Epithelial cell of proximal tubule (primary cell): ENCODE data around the gene SPOCK1. TPM values are rescaled to one million over a fixed set of nuclear protein-coding genes. Genes with fewer than 3 reads are reported as not detected.

Experiments used
- DNase-seq: peaks from one replicate; pipeline ENCODE4 v3.0.0-alpha.2; 2011; ENCODE audit warnings: low read depth
- H3K4me3 ChIP-seq: 2 replicates; pipeline ENCODE4 v1.5.1; 2011; ENCODE audit warnings: low read depth, mild to moderate bottlenecking, low read length
- total RNA-seq: library from RNA; depleted of rRNA; stranded (reverse); fragments of >200 nt; gene quantifications from 2 replicates; pipeline ENCODE4 v1.2.3, GENCODE V29; 2015
- TF ChIP-seq, protein P1 (sequence below): conservative IDR thresholded peaks from 2 replicates; pipeline ENCODE4 v1.5.1; 2012; ENCODE audit warnings: low read depth, mild to moderate bottlenecking, low read length

SPOCK1 gene
- total RNA-seq, 1 donor from 2014 or later = 31.4 TPM

DNA sequence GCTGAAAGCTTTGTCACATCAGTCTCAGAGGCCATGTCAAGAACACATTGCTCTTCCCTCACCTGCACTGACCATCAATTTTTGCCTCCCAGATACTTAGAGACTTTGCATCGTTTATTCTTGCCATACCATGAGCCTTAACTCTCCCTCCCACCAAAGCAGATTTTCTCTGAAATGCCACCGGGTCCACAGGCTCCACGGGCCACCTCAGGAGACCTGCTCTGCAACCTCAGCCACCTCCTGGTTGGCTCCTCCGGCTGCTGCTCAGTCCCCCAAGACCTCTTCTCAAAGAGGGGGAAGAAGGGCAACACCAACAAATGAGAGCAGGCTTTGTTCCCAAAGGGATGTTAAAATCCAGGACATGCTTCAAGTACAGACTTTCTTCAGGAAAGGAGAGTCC is 400.5 kb downstream of the SPOCK1 start:
- DNase-seq = no peak

DNA sequence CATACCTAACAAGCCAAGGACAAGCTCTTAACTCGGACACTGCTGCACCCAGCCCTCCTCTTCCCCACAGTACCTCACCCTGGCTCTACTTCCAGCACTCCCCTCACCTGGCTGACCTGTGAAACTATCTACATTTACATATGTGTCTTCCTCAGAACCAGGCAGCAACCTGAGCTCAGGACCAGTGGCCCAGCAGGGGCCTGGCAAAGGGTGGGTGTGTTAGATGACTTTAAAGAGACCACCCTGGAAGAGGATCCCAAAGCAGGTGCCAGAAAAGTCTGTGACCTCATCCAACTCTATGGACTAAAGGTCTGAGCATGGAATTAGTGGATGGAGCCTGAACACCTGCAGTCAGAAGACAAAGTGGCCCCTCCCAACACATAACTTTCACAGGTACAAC is 400.9 kb downstream of the SPOCK1 start:
- TF ChIP-seq, protein P1, sequence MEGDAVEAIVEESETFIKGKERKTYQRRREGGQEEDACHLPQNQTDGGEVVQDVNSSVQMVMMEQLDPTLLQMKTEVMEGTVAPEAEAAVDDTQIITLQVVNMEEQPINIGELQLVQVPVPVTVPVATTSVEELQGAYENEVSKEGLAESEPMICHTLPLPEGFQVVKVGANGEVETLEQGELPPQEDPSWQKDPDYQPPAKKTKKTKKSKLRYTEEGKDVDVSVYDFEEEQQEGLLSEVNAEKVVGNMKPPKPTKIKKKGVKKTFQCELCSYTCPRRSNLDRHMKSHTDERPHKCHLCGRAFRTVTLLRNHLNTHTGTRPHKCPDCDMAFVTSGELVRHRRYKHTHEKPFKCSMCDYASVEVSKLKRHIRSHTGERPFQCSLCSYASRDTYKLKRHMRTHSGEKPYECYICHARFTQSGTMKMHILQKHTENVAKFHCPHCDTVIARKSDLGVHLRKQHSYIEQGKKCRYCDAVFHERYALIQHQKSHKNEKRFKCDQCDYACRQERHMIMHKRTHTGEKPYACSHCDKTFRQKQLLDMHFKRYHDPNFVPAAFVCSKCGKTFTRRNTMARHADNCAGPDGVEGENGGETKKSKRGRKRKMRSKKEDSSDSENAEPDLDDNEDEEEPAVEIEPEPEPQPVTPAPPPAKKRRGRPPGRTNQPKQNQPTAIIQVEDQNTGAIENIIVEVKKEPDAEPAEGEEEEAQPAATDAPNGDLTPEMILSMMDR = no peak
- H3K4me3 ChIP-seq = no peak overlapping the region
- no peak for DNase-seq

More for the DNA sequence above, 400.5 kb downstream of the SPOCK1 start:
- H3K4me3 ChIP-seq = no peak overlapping the region
- TF ChIP-seq, protein P1 = no peak

DNA sequence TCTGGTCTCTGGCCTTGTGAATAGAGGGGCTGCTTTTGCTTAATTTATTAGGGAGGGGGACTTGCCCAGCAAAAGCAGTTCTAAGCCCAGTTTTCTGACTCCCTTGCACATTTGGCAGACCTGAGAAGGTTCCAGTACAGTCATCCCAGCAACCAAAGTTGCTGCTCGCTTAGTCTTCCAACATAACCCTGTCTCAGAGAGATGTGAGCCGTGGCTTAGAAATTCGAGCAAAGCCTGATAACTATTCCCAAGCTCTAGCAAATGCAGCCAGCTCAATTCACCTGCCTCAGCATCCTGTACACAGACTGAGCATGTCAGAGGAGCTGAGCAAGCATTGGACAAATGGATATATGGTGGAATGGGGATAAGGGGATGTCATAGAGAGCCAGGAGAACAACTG is 401.9 kb downstream of the SPOCK1 start:
- TF ChIP-seq, protein P1 = no peak
- DNase-seq = no peak
- H3K4me3 ChIP-seq = no peak overlapping the region

DNA sequence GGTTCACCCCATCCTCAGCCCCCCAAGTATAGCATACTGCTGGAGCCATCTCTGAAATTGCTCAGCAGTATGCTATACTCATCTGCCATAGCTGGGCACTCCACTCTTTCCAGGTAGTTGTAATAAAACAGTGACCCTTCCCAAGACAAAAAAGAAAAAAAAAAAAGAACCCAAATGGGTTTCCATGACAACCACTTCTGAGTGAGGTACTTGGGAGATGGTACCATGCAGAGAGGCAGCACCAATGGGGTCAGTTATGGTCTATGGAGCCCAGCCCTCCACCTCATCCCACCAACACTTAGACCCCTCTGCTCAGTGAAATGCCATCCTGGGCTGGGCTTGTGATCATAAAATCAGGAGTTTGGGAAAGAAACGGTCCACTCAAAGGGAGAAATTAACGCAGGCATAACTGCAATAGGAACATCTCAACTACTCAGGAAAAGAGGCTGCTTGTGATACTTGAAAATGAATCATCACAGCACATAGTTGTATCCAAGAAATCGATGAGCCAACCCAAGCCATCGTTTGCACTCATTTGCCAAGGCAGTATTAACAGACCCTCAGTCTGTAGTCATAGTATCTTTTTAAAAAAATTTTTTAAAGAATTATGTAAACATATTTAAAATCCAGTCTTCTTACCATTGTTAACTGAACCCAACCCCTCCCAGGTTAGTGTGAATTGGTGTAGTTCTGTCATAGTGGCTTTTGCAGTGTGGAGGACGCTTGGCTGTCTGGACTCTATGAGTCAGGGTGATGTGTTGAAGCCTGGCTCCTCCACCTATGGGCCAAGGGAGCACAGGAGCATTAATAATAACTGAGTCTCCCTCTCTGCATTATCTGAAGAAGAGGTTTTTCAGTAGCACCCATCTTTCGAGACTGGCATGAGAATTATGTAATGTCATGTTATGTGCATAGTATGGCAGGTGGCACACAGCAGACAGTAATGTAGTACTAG is 402.7 kb downstream of the SPOCK1 start:
- H3K4me3 ChIP-seq = no peak overlapping the region
- TF ChIP-seq, protein P1 = no peak
- DNase-seq = no peak

DNA sequence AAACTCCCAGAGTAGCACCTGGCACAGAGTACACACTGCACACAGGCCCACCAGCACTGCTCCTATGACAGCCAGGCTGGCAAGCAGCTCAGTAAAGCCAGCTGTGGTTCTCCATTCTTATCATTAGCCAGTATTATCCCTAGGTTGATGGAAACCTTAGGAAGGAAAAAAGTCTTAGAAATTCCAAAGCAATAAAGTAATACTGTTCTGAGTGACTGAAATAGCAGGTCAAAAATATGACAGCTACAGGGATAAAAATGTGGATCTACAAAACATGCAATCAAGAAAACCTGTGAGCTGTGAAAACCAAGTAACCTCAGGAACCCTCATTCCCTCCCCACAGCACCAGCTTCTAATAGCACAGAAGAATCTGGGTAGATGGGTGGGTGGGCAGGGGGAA is 403.5 kb downstream of the SPOCK1 start:
- TF ChIP-seq, protein P1 = no peak
- DNase-seq = no peak
- H3K4me3 ChIP-seq = no peak overlapping the region

DNA sequence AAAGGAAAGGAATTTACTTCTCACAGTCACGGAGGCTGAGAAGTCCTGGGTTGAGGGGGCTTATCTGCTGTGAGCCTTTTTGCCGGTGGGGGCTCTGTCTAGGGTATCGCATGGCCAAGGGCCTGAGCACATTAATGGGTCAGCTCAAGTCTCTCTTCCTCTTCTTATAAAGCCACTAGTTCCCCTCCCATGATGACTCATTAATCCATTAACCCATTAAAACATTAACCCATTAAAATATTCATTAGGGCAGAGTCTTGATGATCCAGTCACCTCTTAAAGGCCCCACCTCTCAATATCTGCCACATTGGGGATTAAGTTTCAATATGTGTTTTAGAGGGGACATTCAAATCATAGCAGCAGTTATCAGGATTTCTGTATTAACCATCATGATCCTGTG is 406.3 kb downstream of the SPOCK1 start:
- no peak overlapping the region for H3K4me3 ChIP-seq
- TF ChIP-seq, protein P1 = no peak
- DNase-seq = no peak

DNA sequence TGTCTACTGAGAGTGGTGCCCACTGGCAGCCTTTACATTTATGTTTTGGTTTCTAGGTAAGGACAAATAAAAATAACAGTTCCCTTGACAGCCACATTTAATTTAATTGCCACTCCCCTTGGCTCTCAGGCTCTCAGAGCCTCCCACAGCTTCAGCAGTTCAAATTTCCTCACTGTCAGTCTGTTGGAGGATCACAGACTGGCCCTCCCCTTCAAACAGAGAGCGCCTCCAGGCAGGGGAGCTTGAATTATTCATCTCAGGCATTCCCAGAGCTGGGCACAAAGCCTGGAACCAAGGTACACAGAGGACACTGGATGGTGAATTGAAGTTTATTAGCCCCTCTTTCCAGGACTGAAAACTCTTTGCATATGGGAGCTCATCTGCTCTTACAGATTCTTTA is 407.7 kb downstream of the SPOCK1 start:
- no peak overlapping the region for H3K4me3 ChIP-seq
- no peak for DNase-seq
- TF ChIP-seq, protein P1 = no peak
